ENCODE data around the gene LRRC4C. TPM values are rescaled to one million over a fixed set of nuclear protein-coding genes. Genes with fewer than 3 reads are reported as not detected.
"Not testable (repeated sequence)": the region's sequence is repeated elsewhere in the genome, so short reads cannot be mapped to it uniquely, and the experiment has no call there.

The LRRC4C gene
- total and polyA plus RNA-seq, 2 experiments from 2014 or later: not detected

DNA sequence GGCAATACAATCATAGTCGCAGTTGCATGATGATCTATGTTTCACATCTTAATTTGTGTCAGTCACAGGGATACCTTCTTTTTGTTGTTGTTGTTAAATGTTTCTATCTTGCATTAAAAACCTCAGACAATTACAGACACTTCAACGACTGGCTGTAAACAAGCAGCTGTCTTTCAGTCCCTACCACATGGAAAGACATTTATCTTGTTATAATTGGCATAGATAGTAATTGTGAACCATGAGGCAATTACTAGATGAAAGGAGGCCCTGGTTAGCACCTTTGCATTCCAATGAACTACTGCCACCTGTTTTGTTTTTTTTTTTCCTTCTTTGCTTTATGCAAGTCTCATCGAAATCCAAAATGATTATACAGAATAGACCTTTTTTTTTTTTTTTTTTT lies 416.8 kb downstream of the LRRC4C start:
- 8 to 11% methylated on average over 3 of the region's 3 CpGs for WGBS, 2 experiments (ENCODE audit: low coverage in 1 of 2, low lambda C conversion rate in 2 of 2, missing lambda C conversion rate in 2 of 2)
- H3K4me3 ChIP-seq: no peak overlapping the region
- H3K27me3 ChIP-seq (replicated peaks; ENCODE audit: insufficient read depth): no peaks in the 10 kb centered on the region
- no peak overlapping the region for H3K4me2 ChIP-seq (ENCODE audit: unreplicated experiment)
- H3K36me3 ChIP-seq (ENCODE audit: low read depth): no peaks in the 10 kb centered on the region
- no peaks in the 10 kb centered on the region for H4K20me1 ChIP-seq (ENCODE audit: insufficient read depth)
- no peak overlapping the region for H3K9ac ChIP-seq
- TF ChIP-seq EZH2 (IDR thresholded peaks at IDR 0.05; ENCODE audit: insufficient read depth, poor library complexity, severe bottlenecking) (no peak), EZH2phosphoT487 (IDR thresholded peaks at IDR 0.05; ENCODE audit: insufficient read depth, low read depth) (no peak)
- H3K27ac ChIP-seq: no peak overlapping the region
- H3K9me2 ChIP-seq (ENCODE audit: insufficient read depth): no peaks in the 10 kb centered on the region
- no peak overlapping the region for H2AFZ ChIP-seq
- H3K9me3 ChIP-seq (ENCODE audit: low read depth): no peaks in the 10 kb centered on the region
- H3K4me1 ChIP-seq (ENCODE audit: insufficient read depth): no peaks in the 10 kb centered on the region
- no peak for DNase-seq
- no peaks in the 10 kb centered on the region for H3K79me2 ChIP-seq (ENCODE audit: insufficient read depth)
- no peaks in the 10 kb centered on the region for H3F3A ChIP-seq (ENCODE audit: insufficient read depth)
- in situ Hi-C loops (cut with MboI): no loop called here

GRCh38 chr11:41040474-41040873 lies 419.0 kb downstream of the LRRC4C start:
- H3K27me3 ChIP-seq (replicated peaks; ENCODE audit: insufficient read depth): no peaks in the 10 kb centered on the region
- no peaks in the 10 kb centered on the region for H3K79me2 ChIP-seq (ENCODE audit: insufficient read depth)
- no peak for DNase-seq
- WGBS, 2 experiments (ENCODE audit: low coverage in 1 of 2, low lambda C conversion rate in 2 of 2, missing lambda C conversion rate in 2 of 2): 8 to 15% methylated on average over 1 of the region's 1 CpG
- no peak overlapping the region for H2AFZ ChIP-seq
- H3K9ac ChIP-seq: no peak overlapping the region
- H3K9me3 ChIP-seq (ENCODE audit: low read depth): no peaks in the 10 kb centered on the region
- no peak for TF ChIP-seq EZH2phosphoT487 (IDR thresholded peaks at IDR 0.05; ENCODE audit: insufficient read depth, low read depth)
- no peak for TF ChIP-seq EZH2 (IDR thresholded peaks at IDR 0.05; ENCODE audit: insufficient read depth, poor library complexity, severe bottlenecking)
- H3K9me2 ChIP-seq (ENCODE audit: insufficient read depth): no peaks in the 10 kb centered on the region
- no peaks in the 10 kb centered on the region for H3K4me1 ChIP-seq (ENCODE audit: insufficient read depth)
- no peak overlapping the region for H3K4me2 ChIP-seq (ENCODE audit: unreplicated experiment)
- H3F3A ChIP-seq (ENCODE audit: insufficient read depth): no peaks in the 10 kb centered on the region
- H3K27ac ChIP-seq: no peak overlapping the region
- no peaks in the 10 kb centered on the region for H4K20me1 ChIP-seq (ENCODE audit: insufficient read depth)
- H3K36me3 ChIP-seq (ENCODE audit: low read depth): no peaks in the 10 kb centered on the region
- no peak overlapping the region for H3K4me3 ChIP-seq
- in situ Hi-C loops (cut with MboI): no loop called here

DNA sequence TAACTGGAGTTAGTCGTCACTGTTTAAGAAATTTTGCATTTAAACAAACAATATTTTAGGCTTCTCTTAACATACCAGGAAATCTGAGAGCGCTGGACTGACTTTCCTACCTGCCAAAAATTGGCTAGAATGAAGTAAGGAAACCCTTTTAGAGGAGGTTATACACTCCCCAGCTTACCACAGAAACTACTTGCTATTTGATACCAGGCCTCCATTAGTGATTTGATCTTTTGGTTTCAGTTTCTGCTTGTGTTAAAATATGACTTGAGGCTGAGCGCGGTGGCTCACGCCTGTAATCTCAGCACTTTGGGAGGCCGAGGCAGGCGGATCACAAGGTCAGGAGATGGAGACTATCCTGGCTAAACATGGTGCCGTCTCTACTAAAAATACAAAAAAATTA lies 419.9 kb downstream of the LRRC4C start:
- H3K4me2 ChIP-seq (ENCODE audit: unreplicated experiment): no peak overlapping the region
- H3K9ac ChIP-seq: no peak overlapping the region
- 37 to 38% methylated on average over 8 of the region's 8 CpGs for WGBS, 2 experiments (ENCODE audit: low coverage in 1 of 2, low lambda C conversion rate in 2 of 2, missing lambda C conversion rate in 2 of 2)
- no peaks in the 10 kb centered on the region for H3K4me1 ChIP-seq (ENCODE audit: insufficient read depth)
- H3K27me3 ChIP-seq (replicated peaks; ENCODE audit: insufficient read depth): no peaks in the 10 kb centered on the region
- no peak overlapping the region for H3K27ac ChIP-seq
- H3K9me2 ChIP-seq (ENCODE audit: insufficient read depth): no peaks in the 10 kb centered on the region
- H3K4me3 ChIP-seq: no peak overlapping the region
- no peaks in the 10 kb centered on the region for H3K36me3 ChIP-seq (ENCODE audit: low read depth)
- in situ Hi-C loops (cut with MboI): no loop called here
- no peak for DNase-seq
- H3K79me2 ChIP-seq (ENCODE audit: insufficient read depth): no peaks in the 10 kb centered on the region
- TF ChIP-seq EZH2 (IDR thresholded peaks at IDR 0.05; ENCODE audit: insufficient read depth, poor library complexity, severe bottlenecking) (no peak), EZH2phosphoT487 (IDR thresholded peaks at IDR 0.05; ENCODE audit: insufficient read depth, low read depth) (no peak)
- no peaks in the 10 kb centered on the region for H3F3A ChIP-seq (ENCODE audit: insufficient read depth)
- no peaks in the 10 kb centered on the region for H4K20me1 ChIP-seq (ENCODE audit: insufficient read depth)
- no peaks in the 10 kb centered on the region for H3K9me3 ChIP-seq (ENCODE audit: low read depth)
- no peak overlapping the region for H2AFZ ChIP-seq

- Histone ChIP-seq H2AFZ (no peak overlapping the region), H4K20me1 (ENCODE audit: insufficient read depth) (no peaks in the 10 kb centered on the region), H3K27ac (no peak overlapping the region), H3K9me2 (ENCODE audit: insufficient read depth) (no peaks in the 10 kb centered on the region), H3K4me3 (no peak overlapping the region), H3K9ac (no peak overlapping the region), H3K79me2 (ENCODE audit: insufficient read depth) (no peaks in the 10 kb centered on the region), H3K9me3 (ENCODE audit: low read depth) (no peaks in the 10 kb centered on the region), H3K4me1 (ENCODE audit: insufficient read depth) (no peaks in the 10 kb centered on the region), H3K4me2 (ENCODE audit: unreplicated experiment) (no peak overlapping the region), H3K27me3 (replicated peaks; ENCODE audit: insufficient read depth) (no peaks in the 10 kb centered on the region), H3K36me3 (ENCODE audit: low read depth) (no peaks in the 10 kb centered on the region), H3F3A (ENCODE audit: insufficient read depth) (no peaks in the 10 kb centered on the region)
- TF ChIP-seq EZH2phosphoT487 (IDR thresholded peaks at IDR 0.05; ENCODE audit: insufficient read depth, low read depth) (no peak), EZH2 (IDR thresholded peaks at IDR 0.05; ENCODE audit: insufficient read depth, poor library complexity, severe bottlenecking) (no peak)
- 3 to 14% methylated on average over 1 of the region's 1 CpG for WGBS, 2 experiments (ENCODE audit: low coverage in 1 of 2, low lambda C conversion rate in 2 of 2, missing lambda C conversion rate in 2 of 2)
- in situ Hi-C loops (cut with MboI): no loop called here
- no peak for DNase-seq
These were observed 427.8 kb downstream of the LRRC4C start for GRCh38 chr11:41031551-41032060.

DNA sequence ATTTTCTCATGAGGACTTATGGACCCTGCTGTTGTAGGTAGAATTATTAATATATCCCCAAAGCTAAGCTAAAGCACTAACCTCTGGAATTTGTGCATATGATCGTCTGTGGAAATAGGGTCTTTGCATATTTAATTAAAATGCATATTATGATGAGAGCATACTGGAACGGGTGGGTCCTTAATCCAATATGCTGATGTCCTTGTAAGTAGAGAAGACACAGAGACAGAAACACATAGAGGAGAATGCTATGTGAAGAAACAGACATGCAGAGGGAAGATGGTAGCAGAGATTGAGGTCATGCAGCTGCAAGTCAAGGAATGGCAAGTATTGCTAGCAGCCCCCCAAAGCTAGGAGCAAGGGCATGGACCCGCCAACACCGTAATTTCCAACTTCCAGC lies 439.2 kb downstream of the LRRC4C start:
- H3K36me3 ChIP-seq (ENCODE audit: low read depth): no peaks in the 10 kb centered on the region
- in situ Hi-C loops (cut with MboI): no loop called here
- no peaks in the 10 kb centered on the region for H3F3A ChIP-seq (ENCODE audit: insufficient read depth)
- TF ChIP-seq EZH2 (IDR thresholded peaks at IDR 0.05; ENCODE audit: insufficient read depth, poor library complexity, severe bottlenecking): no peak
- H4K20me1 ChIP-seq (ENCODE audit: insufficient read depth): no peaks in the 10 kb centered on the region
- H3K79me2 ChIP-seq (ENCODE audit: insufficient read depth): no peaks in the 10 kb centered on the region
- DNase-seq: no peak
- no peak overlapping the region for H2AFZ ChIP-seq
- no peaks in the 10 kb centered on the region for H3K9me2 ChIP-seq (ENCODE audit: insufficient read depth)
- H3K4me1 ChIP-seq (ENCODE audit: insufficient read depth): no peaks in the 10 kb centered on the region
- H3K4me3 ChIP-seq: no peak overlapping the region
- 16 to 21% methylated on average over 4 of the region's 4 CpGs for WGBS, 2 experiments (ENCODE audit: low coverage in 1 of 2, low lambda C conversion rate in 2 of 2, missing lambda C conversion rate in 2 of 2)
- H3K27ac ChIP-seq: no peak overlapping the region
- no peak overlapping the region for H3K9ac ChIP-seq
- H3K9me3 ChIP-seq (ENCODE audit: low read depth): no peaks in the 10 kb centered on the region
- H3K27me3 ChIP-seq (replicated peaks; ENCODE audit: insufficient read depth): no peaks in the 10 kb centered on the region
- no peak overlapping the region for H3K4me2 ChIP-seq (ENCODE audit: unreplicated experiment)

DNA sequence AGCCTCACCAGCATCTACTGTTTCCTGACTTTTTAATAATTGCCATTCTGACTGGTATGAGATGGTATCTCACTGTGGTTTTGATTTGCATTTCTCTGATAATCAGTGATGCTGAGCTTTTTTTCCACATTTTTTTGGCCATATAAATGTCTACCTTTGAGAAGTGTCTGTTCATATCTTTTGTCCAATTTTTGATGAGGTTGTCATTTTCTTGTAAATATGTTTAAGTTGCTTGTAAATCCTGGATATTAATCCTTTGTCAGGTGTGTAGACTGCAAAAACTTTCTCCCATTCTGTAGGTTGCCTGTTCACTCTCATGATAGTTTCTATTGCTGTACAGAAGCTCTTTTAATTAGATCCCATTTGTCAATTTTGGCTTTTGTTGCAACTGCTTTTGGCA lies 439.8 kb downstream of the LRRC4C start:
- DNase-seq; H3K27ac ChIP-seq; H3K9me2 ChIP-seq (ENCODE audit: insufficient read depth); H3F3A ChIP-seq (ENCODE audit: insufficient read depth); H3K27me3 ChIP-seq (replicated peaks; ENCODE audit: insufficient read depth); H3K4me1 ChIP-seq (ENCODE audit: insufficient read depth); H3K9ac ChIP-seq; H3K36me3 ChIP-seq (ENCODE audit: low read depth); in situ Hi-C loops (cut with MboI); H3K9me3 ChIP-seq (ENCODE audit: low read depth); H3K79me2 ChIP-seq (ENCODE audit: insufficient read depth); H3K4me2 ChIP-seq (ENCODE audit: unreplicated experiment); H2AFZ ChIP-seq; H4K20me1 ChIP-seq (ENCODE audit: insufficient read depth); H3K4me3 ChIP-seq: not testable (repeated sequence)
